GDM1 (cell line): ENCODE measurements around the gene CSH2.
A peak's percentile ranks its signal among the peaks of the same experiment; 100 is the strongest.
"Not testable (repeated sequence)": the region's sequence is repeated elsewhere in the genome, so short reads cannot be mapped to it uniquely, and the experiment has no call there.

ENCODE experiments used
- DNase-seq: peaks from one replicate; lab custom pipeline; 2025; lab: John Stamatoyannopoulos, UW

The CSH2 gene

DNA sequence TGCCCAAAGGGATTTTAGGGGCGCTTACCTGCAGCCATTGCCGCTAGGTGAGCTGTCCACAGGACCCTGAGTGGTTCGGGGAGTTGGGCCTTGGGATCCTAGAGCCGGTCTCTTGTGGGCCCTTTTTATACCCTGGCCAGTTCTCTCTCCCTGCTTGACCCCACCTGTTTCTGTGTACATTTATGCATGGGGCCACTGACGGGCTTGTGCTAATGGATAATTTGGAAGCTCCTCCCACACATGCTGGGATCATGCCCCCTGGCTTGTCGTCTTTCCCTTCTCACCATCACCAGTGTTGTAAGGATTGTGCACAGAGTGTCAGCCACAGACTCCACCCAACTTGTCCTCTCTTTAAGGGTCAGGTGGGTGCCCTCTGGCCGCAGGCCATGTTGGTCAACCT, at the start of gene CSH2:
CSH2 (minus strand) TSS at position 101 of the 400 bp plus-strand sequence; CDS start at position 38, 63 bp downstream.
- DNase-seq: not testable (repeated sequence)

DNA sequence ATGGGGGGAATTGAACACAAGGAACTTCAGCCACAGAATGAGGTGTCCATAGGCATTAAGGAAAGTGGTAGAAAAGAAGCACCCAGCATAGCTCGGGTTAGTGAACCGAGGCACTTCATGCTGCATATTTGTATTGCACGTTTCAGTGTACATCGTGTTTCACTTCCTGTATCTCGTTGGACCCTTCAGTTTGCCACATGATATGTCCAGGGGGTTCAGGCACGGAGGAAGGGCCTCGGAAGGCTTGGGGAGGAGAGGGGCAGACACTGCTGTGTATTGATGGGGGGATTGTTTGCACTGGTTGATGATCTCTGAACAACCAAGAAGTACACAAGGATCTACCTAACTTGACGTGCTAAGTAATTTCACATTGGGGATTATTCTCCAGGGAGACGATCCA, 48.9 kb upstream of the CSH2 start:
- not testable (repeated sequence) for DNase-seq

GRCh38 chr17:63920779-63921178, 47.3 kb upstream of the CSH2 start:
- DNase-seq: not testable (repeated sequence)

- DNase-seq: not testable (repeated sequence)
Observed at GRCh38 chr17:63920050-63920449, 46.6 kb upstream of the CSH2 start.

DNA sequence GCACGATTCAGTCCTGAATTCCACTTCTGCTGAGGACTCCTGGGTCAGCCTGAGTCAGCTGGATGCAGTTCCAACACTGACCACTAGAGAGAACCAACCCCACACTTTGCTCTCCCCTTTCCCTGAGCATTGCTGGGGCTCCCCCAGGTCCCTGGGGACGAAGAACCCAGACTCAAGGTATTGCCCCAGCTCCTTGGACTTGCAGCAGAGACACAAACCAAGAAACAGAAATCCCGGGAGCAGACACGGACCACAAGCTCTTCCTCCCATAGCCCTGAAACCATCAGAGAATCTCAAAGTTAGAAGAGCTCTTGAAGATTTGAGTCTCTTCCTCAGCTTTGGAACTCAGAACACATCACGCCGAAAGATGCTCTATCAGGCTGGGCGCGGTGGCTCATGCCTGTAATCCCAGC, 45.8 kb upstream of the CSH2 start:
- peak; percentile 47 for DNase-seq

- not testable (repeated sequence) for DNase-seq
Observed at GRCh38 chr17:63918789-63919305, 45.4 kb upstream of the CSH2 start, which contains the start of gene GH1. Gene GH1 (minus strand): TSS chr17:63918839. CDS start chr17:63918776, 63 bp downstream.

GRCh38 chr17:63918305-63918704, 44.8 kb upstream of the CSH2 start:
- no peak for DNase-seq

DNA sequence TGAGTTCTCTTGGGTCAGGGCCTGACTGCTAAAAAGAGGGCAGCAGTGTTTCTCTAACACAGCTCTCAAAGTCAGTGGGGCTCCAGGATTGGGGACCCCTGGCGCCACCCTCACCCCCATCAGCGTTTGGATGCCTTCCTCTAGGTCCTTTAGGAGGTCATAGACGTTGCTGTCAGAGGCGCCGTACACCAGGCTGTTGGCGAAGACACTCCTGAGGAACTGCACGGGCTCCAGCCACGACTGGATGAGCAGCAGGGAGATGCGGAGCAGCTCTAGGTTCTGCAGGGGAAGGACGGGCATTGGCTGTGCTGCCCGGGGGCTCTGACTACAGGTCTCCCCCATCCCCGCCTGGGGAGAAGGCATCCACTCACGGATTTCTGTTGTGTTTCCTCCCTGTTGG, 44.2 kb upstream of the CSH2 start:
- no peak for DNase-seq

- DNase-seq: not testable (repeated sequence)
Observed at GRCh38 chr17:63917206-63917605, 43.7 kb upstream of the CSH2 start.

- no peak for DNase-seq
Observed at GRCh38 chr17:63916566-63917185, 43.2 kb upstream of the CSH2 start.

DNA sequence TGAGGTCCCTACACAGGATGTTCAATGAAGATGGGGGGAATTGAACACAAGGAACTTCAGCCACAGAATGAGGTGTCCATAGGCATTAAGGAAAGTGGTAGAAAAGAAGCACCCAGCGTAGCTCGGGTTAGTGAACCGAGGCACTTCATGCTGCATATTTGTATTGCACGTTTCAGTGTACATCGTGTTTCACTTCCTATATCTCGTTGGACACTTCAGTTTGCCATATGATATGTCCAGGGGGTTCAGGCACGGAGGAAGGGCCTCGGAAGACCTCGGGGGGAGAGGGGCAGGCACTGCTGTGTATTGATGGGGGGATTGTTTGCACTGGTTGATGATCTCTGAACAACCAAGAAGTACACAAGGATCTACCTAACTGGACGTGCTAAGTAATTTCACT, 42.3 kb upstream of the CSH2 start:
- DNase-seq: not testable (repeated sequence)

DNA sequence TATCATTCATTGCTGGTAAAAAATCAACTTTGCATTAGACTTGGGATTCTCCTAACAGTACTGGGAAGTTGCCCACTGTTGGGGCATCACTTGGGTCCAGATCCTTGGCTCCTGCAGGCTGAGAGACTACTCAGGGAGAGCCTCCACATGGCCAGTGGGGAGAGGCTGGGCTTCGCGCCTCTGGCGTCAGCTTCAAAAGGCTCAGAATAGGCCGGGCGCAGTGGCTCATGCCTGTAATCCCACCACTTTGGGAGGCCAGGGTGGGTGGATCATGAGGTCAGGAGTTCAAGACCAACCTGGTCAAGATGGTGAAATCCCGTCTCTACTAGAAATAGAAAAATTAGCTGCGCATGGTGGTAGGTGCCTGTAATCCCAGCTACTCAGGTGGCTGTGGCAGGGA, 41.0 kb upstream of the CSH2 start:
- DNase-seq: no peak

- DNase-seq: no peak
Observed at GRCh38 chr17:63911657-63912100, 38.2 kb upstream of the CSH2 start.

DNA sequence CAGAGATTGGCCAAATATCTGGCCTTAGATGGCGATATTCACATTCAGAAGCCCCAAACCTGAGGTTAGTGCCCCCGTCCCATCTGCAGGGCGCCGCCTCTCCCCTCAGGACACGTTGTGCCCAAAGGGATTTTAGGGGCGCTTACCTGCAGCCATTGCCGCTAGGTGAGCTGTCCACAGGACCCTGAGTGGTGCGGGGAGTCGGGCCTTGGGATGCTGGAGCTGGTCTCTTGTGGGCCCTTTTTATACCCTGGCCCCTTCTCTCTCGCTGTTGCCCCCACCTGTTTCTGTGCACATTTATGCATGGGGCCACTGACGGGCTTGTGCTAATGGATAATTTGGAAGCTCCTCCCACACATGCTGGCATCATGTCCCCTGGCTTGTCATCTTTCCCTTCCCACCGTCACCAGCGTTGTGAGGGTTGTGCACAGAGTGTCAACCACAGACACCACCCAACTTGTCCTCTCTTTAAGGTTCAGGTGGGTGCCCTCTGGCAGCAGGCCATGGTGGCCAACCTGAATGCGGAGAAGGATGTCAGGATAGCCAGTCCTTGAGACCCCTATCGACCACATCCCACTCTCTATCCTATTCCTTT, 37.7 kb upstream of the CSH2 start, which contains the start of gene CSHL1:
CSHL1 (minus strand) TSS at position 218 of the 595 bp plus-strand sequence; CDS start at position 156, 62 bp downstream.
- DNase-seq: no peak

- DNase-seq: no peak
Observed at GRCh38 chr17:63910096-63910495, 36.6 kb upstream of the CSH2 start.

- DNase-seq: not testable (repeated sequence)
Observed at GRCh38 chr17:63909586-63909985, 36.1 kb upstream of the CSH2 start.

GRCh38 chr17:63907161-63907778, 33.8 kb upstream of the CSH2 start:
- peak; percentile 14 for DNase-seq

GRCh38 chr17:63904796-63905195, 31.3 kb upstream of the CSH2 start:
- DNase-seq: not testable (repeated sequence)

DNA sequence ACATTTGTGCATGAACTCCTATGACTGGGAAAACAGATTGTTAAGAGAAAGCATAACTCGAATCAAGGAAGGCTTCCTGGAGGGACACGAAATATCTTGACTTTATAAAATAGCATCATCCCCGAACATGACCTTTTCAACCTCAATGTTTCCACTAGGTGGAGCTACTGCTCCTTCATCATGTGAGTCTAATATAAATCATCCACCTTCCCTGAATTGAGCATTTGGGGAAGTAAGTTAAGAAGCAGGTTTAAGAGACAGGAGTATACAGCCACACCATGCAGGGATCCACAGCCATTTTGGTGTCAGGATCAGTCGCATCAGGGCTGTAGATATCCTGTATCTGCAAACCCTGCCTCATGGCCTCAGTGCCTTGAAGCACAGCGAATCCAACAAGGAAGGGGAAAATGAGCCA, 30.3 kb upstream of the CSH2 start:
- peak; percentile 17 for DNase-seq

DNA sequence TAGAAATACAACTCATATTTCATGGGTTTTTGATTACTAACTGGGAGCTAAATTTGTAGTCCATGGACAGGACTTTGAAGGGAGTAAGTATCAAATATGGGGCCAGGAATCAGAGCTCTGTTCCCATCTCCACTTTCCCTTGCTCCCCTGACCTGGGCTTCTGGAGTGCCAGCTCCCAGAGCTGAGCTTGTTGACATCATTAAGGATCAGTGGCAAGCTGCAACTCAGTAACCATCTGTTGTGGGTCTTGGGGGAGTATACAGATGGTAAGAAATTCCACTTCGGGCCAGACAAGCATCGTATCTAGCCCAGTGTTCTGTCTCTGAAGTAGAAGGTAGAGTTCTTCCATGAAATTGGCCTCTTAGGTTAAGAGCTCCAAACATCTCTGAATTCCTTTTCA, 28.5 kb upstream of the CSH2 start:
- DNase-seq: not testable (repeated sequence)

GRCh38 chr17:63898899-63899798, 25.7 kb upstream of the CSH2 start:
- DNase-seq: not testable (repeated sequence)
